K562 (cell line): ENCODE data around the gene BTBD18. TPM values are rescaled to one million over a fixed set of nuclear protein-coding genes. Genes with fewer than 3 reads are reported as not detected.

ENCODE experiments used
- MGA ChIP-seq: fragments of 450-650 bp; IDR thresholded peaks from 2 replicates; pipeline ENCODE4 v1.6.1; 2016; ENCODE audit warnings: mild to moderate bottlenecking, moderate library complexity
- MYC ChIP-seq, 2 experiments: fragments of 250-450 bp in 1 of 2; sonication (Bioruptor Pico) in 1 of 2; IDR thresholded peaks; 2 replicates each; pipeline versions ENCODE4 v1.5.1 to v1.6.1; 2012 to 2021; ENCODE audit warnings: low read depth in 2 of 2, borderline replicate concordance in 1 of 2, improper control_type of control experiment in 1 of 2, low read length in 1 of 2, mild to moderate bottlenecking in 1 of 2, moderate library complexity in 1 of 2
- SNAPC5 ChIP-seq: fragments of 250-450 bp; sonication (Bioruptor Pico); IDR thresholded peaks from 2 replicates; pipeline ENCODE4 v1.8.0; 2021; ENCODE audit warnings: moderate library complexity, mild to moderate bottlenecking, inconsistent platforms
- TSHZ1 ChIP-seq: fragments of 250-450 bp; sonication (Bioruptor Pico); IDR thresholded peaks from 2 replicates; pipeline ENCODE4 v1.4.0; 2020; ENCODE audit warnings: mild to moderate bottlenecking, moderate library complexity
- ZKSCAN1 ChIP-seq: fragments of 150-350 bp; IDR thresholded peaks from 2 replicates; pipeline ENCODE4 v1.6.1; 2016; ENCODE audit warnings: low read depth, low read length
- ZNF280A ChIP-seq: fragments of 450-650 bp; IDR thresholded peaks from 2 replicates; pipeline ENCODE4 v1.6.1; 2018; ENCODE audit warnings: mild to moderate bottlenecking, low read depth; ENCODE audit not compliant: partially characterized antibody
- polyA plus RNA-seq, 8 experiments: library from polyadenylated mRNA; depleted of rRNA in 4 of 8; stranded (reverse) in 5 of 8; unstranded in 3 of 8; fragments of >200 nt; fragmentation: Nextera tagmentation in 2 of 8; fragmentation: Illumina TruSeq in 1 of 8; extraction: Ambion mirVana in 2 of 8; extraction: Trizol in 1 of 8; gene quantifications; 2 replicates each; pipeline versions ENCODE4 v1.2.1 to v1.2.3, GENCODE V29; 2011 to 2014; ENCODE audit warnings: inconsistent platforms in 1 of 8, missing spikeins in 1 of 8
- total RNA-seq, 7 experiments: library from RNA; depleted of rRNA in 6 of 7; stranded (reverse); fragments of >200 nt in 6 of 7; fragmentation: Illumina TruSeq in 2 of 7; extraction: Trizol in 2 of 7; gene quantifications; 2 replicates each; pipeline versions ENCODE4 v1.2.1 to v1.2.3, GENCODE V29; 2011 to 2021; ENCODE audit warnings: low replicate concordance in 1 of 7

BTBD18 gene
- total and polyA plus RNA-seq, 9 of the 15 experiments (the other 6 are each of a cell fraction or from before 2014, with no cell fraction given) = 0.06 TPM; not detected in 8

- TF ChIP-seq TSHZ1 = no peak
- TF ChIP-seq ZKSCAN1 = no peak
- no peak; the same call in 1 of the 2 replicates for TF ChIP-seq MYC (IDR thresholded peaks at IDR 0.05; ENCODE audit: low read depth, low read length)
- TF ChIP-seq MYC (CRISPR knock-in tag; IDR thresholded peaks at IDR 0.05; ENCODE audit: borderline replicate concordance, low read depth) = no peak
- no peak for TF ChIP-seq SNAPC5 (CRISPR knock-in tag)
- no peak for TF ChIP-seq ZNF280A
- TF ChIP-seq MGA = no peak
Observed at GRCh38 chr11:57800444-57801182, 49.0 kb upstream of the BTBD18 start (continued).
